HepG2 (cell line): ENCODE results near the gene TMEM253.

ENCODE experiments used
- ERF ChIP-seq: IDR thresholded peaks from 2 replicates; pipeline ENCODE4 v1.6.1; 2018; ENCODE audit warnings: missing biosample characterization, missing genetic modification reagents
- HNRNPLL ChIP-seq: fragments of 200-400 bp; formaldehyde crosslinking; IDR thresholded peaks from 2 replicates; pipeline ENCODE4 v1.6.1; 2017; ENCODE audit warnings: mild to moderate bottlenecking, low read depth, low read length; ENCODE audit not compliant: poor library complexity, severe bottlenecking
- SIN3A ChIP-seq: IDR thresholded peaks from 2 replicates; pipeline ENCODE4 v1.6.1; 2011; ENCODE audit warnings: low read depth, mild to moderate bottlenecking, control low read depth, low read length, borderline replicate concordance
- YY1 ChIP-seq: IDR thresholded peaks from 2 replicates; pipeline ENCODE4 v1.6.1; 2011; ENCODE audit warnings: low read length, low read depth, moderate library complexity, mild to moderate bottlenecking; ENCODE audit not compliant: insufficient read depth, insufficient replicate concordance
- TF ChIP-seq, protein P1 (sequence below): sonication (generic); formaldehyde crosslinking; IDR thresholded peaks from 2 replicates; pipeline ENCODE4 v1.4.0; 2020; ENCODE audit warnings: missing genetic modification reagents

DNA sequence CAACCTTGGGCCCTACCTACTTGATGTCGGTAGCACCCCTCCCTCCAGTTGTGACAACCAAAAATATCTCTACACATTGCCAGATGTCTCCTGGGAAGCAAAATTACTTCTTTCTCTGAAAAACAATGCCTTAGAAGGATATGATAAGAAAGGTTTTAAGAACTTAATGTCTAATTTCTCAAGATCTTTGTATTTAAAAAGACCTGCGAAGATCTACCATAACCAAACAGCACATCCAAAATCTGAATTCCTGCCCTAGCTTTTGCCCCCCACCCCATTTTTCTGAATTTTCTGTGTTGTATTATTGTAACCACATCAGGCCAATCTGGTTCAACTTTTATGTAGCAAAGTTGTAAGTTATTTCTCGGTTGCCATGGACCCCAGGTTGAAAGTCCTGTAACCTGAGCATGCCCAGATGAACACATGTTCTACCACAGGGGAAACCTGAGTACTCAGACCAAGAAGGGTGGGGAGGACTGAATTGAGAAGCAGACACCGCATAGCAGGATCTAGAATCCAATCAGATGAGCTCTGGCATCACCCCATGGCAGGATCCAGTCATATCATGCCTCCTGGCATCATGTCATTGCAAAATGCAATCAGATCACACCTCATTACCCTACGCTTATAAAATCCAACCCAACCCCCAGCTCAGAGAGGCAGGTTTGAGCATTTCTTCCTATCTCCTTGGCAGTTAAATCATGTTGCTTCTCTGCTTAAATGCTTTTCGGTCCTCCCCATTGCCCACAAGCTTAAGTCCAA is 8.7 kb downstream of the TMEM253 start:
- TF ChIP-seq, protein P1, sequence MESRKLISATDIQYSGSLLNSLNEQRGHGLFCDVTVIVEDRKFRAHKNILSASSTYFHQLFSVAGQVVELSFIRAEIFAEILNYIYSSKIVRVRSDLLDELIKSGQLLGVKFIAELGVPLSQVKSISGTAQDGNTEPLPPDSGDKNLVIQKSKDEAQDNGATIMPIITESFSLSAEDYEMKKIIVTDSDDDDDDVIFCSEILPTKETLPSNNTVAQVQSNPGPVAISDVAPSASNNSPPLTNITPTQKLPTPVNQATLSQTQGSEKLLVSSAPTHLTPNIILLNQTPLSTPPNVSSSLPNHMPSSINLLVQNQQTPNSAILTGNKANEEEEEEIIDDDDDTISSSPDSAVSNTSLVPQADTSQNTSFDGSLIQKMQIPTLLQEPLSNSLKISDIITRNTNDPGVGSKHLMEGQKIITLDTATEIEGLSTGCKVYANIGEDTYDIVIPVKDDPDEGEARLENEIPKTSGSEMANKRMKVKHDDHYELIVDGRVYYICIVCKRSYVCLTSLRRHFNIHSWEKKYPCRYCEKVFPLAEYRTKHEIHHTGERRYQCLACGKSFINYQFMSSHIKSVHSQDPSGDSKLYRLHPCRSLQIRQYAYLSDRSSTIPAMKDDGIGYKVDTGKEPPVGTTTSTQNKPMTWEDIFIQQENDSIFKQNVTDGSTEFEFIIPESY: no peak
- TF ChIP-seq YY1 (no peak), HNRNPLL (no peak), SIN3A (no peak), ERF (CRISPR knock-in tag) (no peak)
